Transverse colon (tissue), 4 donors: ENCODE measurements around the gene PDE4B.

Experiments
- CTCF ChIP-seq, 5 experiments: fragments of 200-600 bp in 3 of 5; fragments of 450-650 bp in 2 of 5; sonication (generic) in 3 of 5; IDR thresholded peaks; 1 replicate in 2 of 5; 2 replicates in 3 of 5; pipeline ENCODE4 v1.5.1; 2016 to 2017; ENCODE audit warnings: antibody characterized with exemption in 5 of 5, inconsistent platforms in 3 of 5, mild to moderate bottlenecking in 2 of 5, moderate library complexity in 1 of 5
- EP300 ChIP-seq: sonication (generic); formaldehyde crosslinking; IDR thresholded peaks from one replicate; pipeline ENCODE4 v1.6.1; 2017; ENCODE audit warnings: antibody characterized with exemption, low read depth
- POLR2AphosphoS5 ChIP-seq, 3 donors: sonication (generic); formaldehyde crosslinking; IDR thresholded peaks; one replicate each; pipeline ENCODE4 v1.6.1; 2016; ENCODE audit warnings: antibody characterized with exemption in 3 of 3

- TF ChIP-seq CTCF (IDR thresholded peaks at IDR 0.05) (no peak), POLR2AphosphoS5 (IDR thresholded peaks at IDR 0.05) (no peak), EP300 (no peak)
These were observed 612.4 kb downstream of the PDE4B start for GRCh38 chr1:66405061-66405460.
